H1 (cell line): ENCODE measurements around the gene GALNT17. TPM values are rescaled to one million over a fixed set of nuclear protein-coding genes. Genes with fewer than 3 reads are reported as not detected.

Source experiments
- CTCF ChIA-PET: fragments of 300-600 bp; sonication (Branson Sonifier 250); formaldehyde crosslinking; loops from one replicate; lab custom pipeline; 2021; ENCODE audit not compliant: partially characterized antibody; lab: Charles Lee
- POLR2A ChIA-PET: fragments of 300-600 bp; sonication (Branson Sonifier 250); formaldehyde crosslinking; loops from one replicate; lab custom pipeline; 2021; ENCODE audit warnings: inconsistent platforms; ENCODE audit not compliant: partially characterized antibody; lab: Charles Lee
- DNase-seq, 2 experiments: peaks; one replicate each; pipeline versions ENCODE4 v3.0.0 to v3.0.0-alpha.2; 2010 to 2022; ENCODE audit warnings: low spot score in 2 of 2, low read depth in 1 of 2, mixed read lengths in 1 of 2
- FAIRE-seq: peaks from 2 replicates; lab custom pipeline; 2011; peaks lifted over from hg19 to GRCh38; lab: Jason Lieb, UNC
- H2AFZ ChIP-seq: 2 replicates; pipeline ENCODE4 v1.8.1; 2012; ENCODE audit warnings: low read length, inconsistent platforms
- H2AK5ac ChIP-seq: 2 replicates; pipeline ENCODE4 v1.6.1; 2013; ENCODE audit warnings: low read depth, low read length
- H2BK120ac ChIP-seq: replicated peaks from 2 replicates; pipeline ENCODE3; 2013; ENCODE audit warnings: low read depth, low read length, inconsistent platforms
- H2BK12ac ChIP-seq: 2 replicates; pipeline ENCODE4 v1.6.1; 2013; ENCODE audit warnings: low read depth, low read length
- H2BK15ac ChIP-seq: 2 replicates; pipeline ENCODE4 v1.6.1; 2013; ENCODE audit warnings: low read length
- H2BK20ac ChIP-seq: 2 replicates; pipeline ENCODE4 v1.6.1; 2013; ENCODE audit warnings: low read length
- H2BK5ac ChIP-seq: 2 replicates; pipeline ENCODE4 v1.6.1; 2013; ENCODE audit warnings: low read depth, low read length
- H3K14ac ChIP-seq: 2 replicates; pipeline ENCODE4 v1.6.1; 2013; ENCODE audit warnings: inconsistent platforms; ENCODE audit not compliant: insufficient read length
- H3K18ac ChIP-seq: 2 replicates; pipeline ENCODE4 v1.6.1; 2013; ENCODE audit warnings: low read length; ENCODE audit errors: extremely low read depth
- H3K23ac ChIP-seq: 2 replicates; pipeline ENCODE4 v1.6.1; 2013; ENCODE audit warnings: inconsistent platforms; ENCODE audit not compliant: insufficient read length
- H3K23me2 ChIP-seq: 2 replicates; pipeline ENCODE4 v1.6.1; 2013; ENCODE audit warnings: low read depth, low read length
- H3K27ac ChIP-seq: 2 replicates; pipeline ENCODE4 v1.6.1; 2011; ENCODE audit warnings: low read depth, low read length, inconsistent platforms
- H3K27me3 ChIP-seq, 4 experiments: replicated peaks in 1 of 4; 1 replicate in 1 of 4; 2 replicates in 3 of 4; pipeline versions ENCODE4 v1.6.1 to v1.8.1; 2011 to 2013; ENCODE audit warnings: low read length in 3 of 4, mild to moderate bottlenecking in 3 of 4, inconsistent platforms in 2 of 4, mixed read lengths in 2 of 4, moderate library complexity in 1 of 4; ENCODE audit not compliant: control insufficient read depth in 3 of 4, insufficient read depth in 3 of 4; ENCODE audit errors: extremely low read depth in 1 of 4
- H3K36me3 ChIP-seq, 4 experiments: 2 replicates each; pipeline versions ENCODE4 v1.6.1 to v1.8.1; 2011 to 2013; ENCODE audit warnings: mild to moderate bottlenecking in 4 of 4, low read length in 3 of 4, moderate library complexity in 2 of 4, control low read depth in 1 of 4, inconsistent platforms in 1 of 4; ENCODE audit not compliant: insufficient read depth in 4 of 4, control insufficient read depth in 2 of 4
- H3K4ac ChIP-seq: replicated peaks from 2 replicates; pipeline ENCODE3; 2013; ENCODE audit warnings: low read length, low read depth, mixed read lengths, inconsistent platforms; ENCODE audit not compliant: insufficient read length
- H3K4me1 ChIP-seq, 4 experiments: replicated peaks in 1 of 4; 1 replicate in 1 of 4; 2 replicates in 3 of 4; pipeline versions ENCODE4 v1.6.1 to v1.8.1; 2011 to 2013; ENCODE audit warnings: low read length in 3 of 4, inconsistent platforms in 2 of 4, mixed read lengths in 1 of 4; ENCODE audit not compliant: insufficient read depth in 4 of 4, control insufficient read depth in 3 of 4
- H3K4me2 ChIP-seq, 2 experiments: 2 replicates each; pipeline versions ENCODE4 v1.6.1 to v1.8.1; 2011 to 2013; ENCODE audit warnings: low read depth in 2 of 2, low read length in 2 of 2, control low read depth in 1 of 2, inconsistent platforms in 1 of 2, mild to moderate bottlenecking in 1 of 2; ENCODE audit not compliant: insufficient read depth in 1 of 2
- H3K4me3 ChIP-seq, 4 experiments: fragments of 200-600, 300-600 bp in 1 of 4; sonication (generic), shearing (Covaris generic), sonication (Bioruptor Twin) in 1 of 4; 2 replicates each; pipeline versions ENCODE4 v1.5.1 to v1.8.1; 2011 to 2016; ENCODE audit warnings: low read length in 4 of 4, low read depth in 3 of 4, control low read depth in 2 of 4, inconsistent platforms in 2 of 4, mild to moderate bottlenecking in 2 of 4, mixed read lengths in 1 of 4, moderate library complexity in 1 of 4; ENCODE audit not compliant: insufficient read depth in 2 of 4; ENCODE audit errors: extremely low read depth in 1 of 4
- H3K56ac ChIP-seq: replicated peaks from 2 replicates; pipeline ENCODE3; 2013; ENCODE audit warnings: low read depth, mild to moderate bottlenecking, mixed read lengths, low read length, inconsistent platforms; ENCODE audit not compliant: insufficient read length
- H3K79me1 ChIP-seq: 2 replicates; pipeline ENCODE4 v1.6.1; 2013; ENCODE audit warnings: low read depth, low read length, control low read depth
- H3K79me2 ChIP-seq, 2 experiments: 2 replicates each; pipeline versions ENCODE4 v1.6.1 to v1.8.1; 2012 to 2013; ENCODE audit warnings: low read length in 2 of 2, mild to moderate bottlenecking in 2 of 2, inconsistent platforms in 1 of 2; ENCODE audit not compliant: insufficient read depth in 2 of 2, control insufficient read depth in 1 of 2
- H3K9ac ChIP-seq, 4 experiments: replicated peaks in 1 of 4; 1 replicate in 1 of 4; 2 replicates in 3 of 4; pipeline versions ENCODE4 v1.6.1 to v1.8.1; 2011 to 2013; ENCODE audit warnings: low read depth in 3 of 4, low read length in 3 of 4, control low read depth in 2 of 4, mild to moderate bottlenecking in 2 of 4, moderate library complexity in 2 of 4, inconsistent platforms in 1 of 4; ENCODE audit errors: extremely low read depth in 1 of 4
- H3K9me3 ChIP-seq, 2 experiments: 2 replicates each; pipeline versions ENCODE4 v1.6.1 to v1.8.1; 2012 to 2013; ENCODE audit warnings: mild to moderate bottlenecking in 2 of 2, moderate library complexity in 2 of 2, control low read depth in 1 of 2, inconsistent platforms in 1 of 2, low read depth in 1 of 2, low read length in 1 of 2, mixed read lengths in 1 of 2; ENCODE audit not compliant: insufficient read depth in 2 of 2
- H4K20me1 ChIP-seq, 2 experiments: replicated peaks in 1 of 2; 2 replicates each; pipeline versions ENCODE3 to v1.8.1; 2011 to 2013; ENCODE audit warnings: inconsistent platforms in 2 of 2, low read length in 2 of 2, mild to moderate bottlenecking in 1 of 2; ENCODE audit not compliant: insufficient read depth in 2 of 2, control insufficient read depth in 1 of 2
- H4K5ac ChIP-seq: 2 replicates; pipeline ENCODE4 v1.6.1; 2013; ENCODE audit warnings: low read length, low read depth, mixed read lengths, inconsistent platforms; ENCODE audit not compliant: insufficient read length
- H4K8ac ChIP-seq: 2 replicates; pipeline ENCODE4 v1.8.0; 2013; ENCODE audit warnings: mild to moderate bottlenecking, moderate library complexity, low read length, inconsistent platforms; ENCODE audit not compliant: insufficient read depth; ENCODE audit errors: extremely low read depth
- H4K91ac ChIP-seq: replicated peaks from 2 replicates; pipeline ENCODE3; 2013; ENCODE audit warnings: low read length, mixed read lengths, inconsistent platforms; ENCODE audit not compliant: insufficient read length
- BACH1 ChIP-seq: IDR thresholded peaks from 2 replicates; pipeline ENCODE4 v1.6.1; 2012; ENCODE audit warnings: low read length, improper control_type of control experiment
- BCL11A ChIP-seq, 2 experiments: IDR thresholded peaks; one replicate each; pipeline ENCODE4 v1.6.1; 2011; ENCODE audit warnings: low read depth in 2 of 2, low read length in 2 of 2, mild to moderate bottlenecking in 2 of 2
- BRCA1 ChIP-seq: IDR thresholded peaks from 2 replicates; pipeline ENCODE4 v1.6.1; 2012; ENCODE audit warnings: low read depth, low read length, improper control_type of control experiment
- CTBP2 ChIP-seq: IDR thresholded peaks from 2 replicates; pipeline ENCODE4 v1.7.0; 2011; ENCODE audit warnings: borderline replicate concordance, mild to moderate bottlenecking, moderate library complexity, mixed read lengths, low read length; ENCODE audit not compliant: insufficient read depth, insufficient read length
- EP300 ChIP-seq, 2 experiments: IDR thresholded peaks; 1 replicate in 1 of 2; 2 replicates in 1 of 2; pipeline ENCODE4 v1.6.1; 2011 to 2012; ENCODE audit warnings: low read depth in 2 of 2, low read length in 2 of 2, mild to moderate bottlenecking in 2 of 2, borderline replicate concordance in 1 of 2, inconsistent platforms in 1 of 2, moderate library complexity in 1 of 2
- GTF2F1 ChIP-seq: IDR thresholded peaks from 2 replicates; pipeline ENCODE4 v1.6.1; 2012; ENCODE audit warnings: low read depth, low read length, improper control_type of control experiment, borderline replicate concordance
- KDM5A ChIP-seq: fragments of 200-600 bp; IDR thresholded peaks from 2 replicates; pipeline ENCODE4 v1.7.1; 2012; ENCODE audit warnings: mild to moderate bottlenecking, low read length, inconsistent platforms, mixed read lengths
- NANOG ChIP-seq: IDR thresholded peaks from 2 replicates; pipeline ENCODE4 v1.6.1; 2011; ENCODE audit warnings: low read length, low read depth, mild to moderate bottlenecking, inconsistent platforms; ENCODE audit not compliant: insufficient read depth, poor library complexity, severe bottlenecking
- NRF1 ChIP-seq: IDR thresholded peaks from 2 replicates; pipeline ENCODE4 v1.6.1; 2011; ENCODE audit warnings: mild to moderate bottlenecking, low read depth, low read length, improper control_type of control experiment
- RBBP5 ChIP-seq: IDR thresholded peaks from 2 replicates; pipeline ENCODE4 v1.7.1; 2012; ENCODE audit warnings: low read depth, mild to moderate bottlenecking, inconsistent platforms, low read length, moderate library complexity, borderline replicate concordance
- SP4 ChIP-seq: IDR thresholded peaks from 2 replicates; pipeline ENCODE4 v1.6.1; 2012; ENCODE audit warnings: low read length, inconsistent platforms
- SRF ChIP-seq: IDR thresholded peaks from 2 replicates; pipeline ENCODE4 v1.6.1; 2011; ENCODE audit warnings: mild to moderate bottlenecking, low read depth, low read length, moderate library complexity
- YY1 ChIP-seq: IDR thresholded peaks from 2 replicates; pipeline ENCODE4 v1.6.1; 2011; ENCODE audit warnings: low read depth, mild to moderate bottlenecking, low read length
- WGBS, 2 experiments: shearing (Covaris generic) in 1 of 2; methylation state at CpG; one replicate each; pipeline versions ENCODE4 v1.1.6 to v1.1.7; 2013 to 2015; ENCODE audit warnings: low lambda C conversion rate in 2 of 2, mixed read lengths in 2 of 2, inconsistent platforms in 1 of 2, low coverage in 1 of 2, missing lambda C conversion rate in 1 of 2; ENCODE audit not compliant: insufficient replicate concordance in 2 of 2, insufficient coverage in 1 of 2, insufficient read length in 1 of 2; ENCODE audit errors: extremely low coverage in 1 of 2, missing lambda C conversion rate in 1 of 2; 5-methylcytosine and 5-hydroxymethylcytosine counted together
- polyA plus RNA-seq, 7 experiments: library from polyadenylated mRNA; depleted of rRNA in 3 of 7; stranded (reverse) in 5 of 7; unstranded in 2 of 7; fragments of >200 nt in 5 of 7; fragments of 200-250 nt in 2 of 7; gene quantifications; 1 replicate in 5 of 7; 2 replicates in 1 of 7; 4 replicates in 1 of 7; pipeline versions ENCODE4 v1.2.1 to v1.2.3, GENCODE V29; 2011 to 2013; ENCODE audit warnings: missing spikeins in 2 of 7, mixed read lengths in 2 of 7
- total RNA-seq: library from RNA; stranded (reverse); fragmentation: NEBNext Ultra II Directional; extraction: Animal tissue kit (Norgen Biotek cat#: 25700); gene quantifications from 2 replicates; pipeline ENCODE4 v1.2.1, GENCODE V29; 2021
- TF ChIP-seq, protein P1 (sequence below): IDR thresholded peaks from 2 replicates; pipeline ENCODE4 v1.6.1; 2011; ENCODE audit warnings: low read depth, mild to moderate bottlenecking, low read length; ENCODE audit not compliant: insufficient read depth

Gene GALNT17
- total and polyA plus RNA-seq, 2 of the 8 experiments (the other 6 are each of a cell fraction or from before 2014, with no cell fraction given): 37.7 to 47.0 TPM

DNA sequence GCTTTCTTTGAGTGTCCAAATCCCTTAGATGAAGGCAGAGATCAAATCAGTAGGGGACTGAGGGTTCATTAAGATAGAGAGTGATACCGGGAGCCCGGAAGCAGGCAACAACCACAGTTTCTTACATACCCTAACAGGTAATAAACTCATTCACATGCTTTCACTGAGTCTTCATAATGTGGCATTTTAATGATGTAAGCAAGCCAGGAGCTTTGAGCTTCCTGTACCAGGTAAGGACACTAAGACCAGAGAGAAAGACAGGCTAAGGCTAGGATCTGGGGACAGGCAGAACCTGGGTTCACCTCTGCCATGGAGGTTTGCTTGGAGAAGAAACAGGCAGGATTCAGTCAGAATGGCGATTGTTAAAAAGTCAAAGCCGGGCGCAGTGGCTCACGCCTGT lies 618.3 kb downstream of the GALNT17 start:
- no peak overlapping the region for H4K91ac ChIP-seq
- FAIRE-seq (no peak), DNase-seq (no peak)
- H4K5ac ChIP-seq: no peak overlapping the region
- no peak overlapping the region for H3K18ac ChIP-seq
- H2AFZ ChIP-seq: no peak overlapping the region
- no peak overlapping the region for H3K56ac ChIP-seq
- CTCF ChIA-PET: interaction anchor here (1.0 to 3.4 kb wide), 2 partner anchors 9 to 175 kb away, joined by 4 to 14 read pairs; no protein-coding TSS in a partner anchor
- no peak overlapping the region for H3K23ac ChIP-seq
- 93% methylated on average over 6 of the region's 6 CpGs; no CpG with 5 or more reads in 1 of the 2 experiments for WGBS, 2 experiments
- H4K8ac ChIP-seq: no peak overlapping the region
- H2BK20ac ChIP-seq: no peak overlapping the region
- H2AK5ac ChIP-seq: no peak overlapping the region
- H3K9me3 ChIP-seq: peaks cover 0 to 7% of the 10 kb centered on the region in 2 experiments; a peak in 1 of 4 replicates
- H3K4me1 ChIP-seq: no peaks in the 10 kb centered on the region; a peak in 1 of 7 replicates
- H2BK12ac ChIP-seq: no peak overlapping the region
- H3K79me1 ChIP-seq: no peaks in the 10 kb centered on the region
- POLR2A ChIA-PET: no interaction called here
- no peak overlapping the region for H3K27ac ChIP-seq
- H2BK120ac ChIP-seq: no peak overlapping the region
- no peak overlapping the region for H3K4me2 ChIP-seq
- no peak overlapping the region for H2BK5ac ChIP-seq
- H2BK15ac ChIP-seq: no peak overlapping the region
- no peak overlapping the region for H3K14ac ChIP-seq
- H3K4ac ChIP-seq: no peak overlapping the region
- no peaks in the 10 kb centered on the region for H3K27me3 ChIP-seq
- no peak overlapping the region for H3K9ac ChIP-seq
- H3K4me3 ChIP-seq: no peak overlapping the region
- H3K36me3 ChIP-seq: no peaks in the 10 kb centered on the region
- no peaks in the 10 kb centered on the region; the same call in 1 of the 2 replicates for H3K23me2 ChIP-seq
- H3K79me2 ChIP-seq: no peaks in the 10 kb centered on the region
- no peaks in the 10 kb centered on the region for H4K20me1 ChIP-seq
- TF ChIP-seq SP4 (no peak), CTBP2 (no peak), KDM5A (no peak), NANOG (no peak), EP300 (IDR thresholded peaks at IDR 0.05; ENCODE audit: borderline replicate concordance in 1 of 2, low read depth in 2 of 2, low read length in 2 of 2) (no peak), YY1 (no peak), BACH1 (no peak), NRF1 (no peak), BCL11A (IDR thresholded peaks at IDR 0.05; ENCODE audit: low read depth in 2 of 2, low read length in 2 of 2) (no peak), RBBP5 (no peak), SRF (no peak), BRCA1 (no peak), GTF2F1 (no peak)
- TF ChIP-seq, protein P1, sequence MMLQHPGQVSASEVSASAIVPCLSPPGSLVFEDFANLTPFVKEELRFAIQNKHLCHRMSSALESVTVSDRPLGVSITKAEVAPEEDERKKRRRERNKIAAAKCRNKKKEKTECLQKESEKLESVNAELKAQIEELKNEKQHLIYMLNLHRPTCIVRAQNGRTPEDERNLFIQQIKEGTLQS: no peak
